OCI-LY3 (cell line): ENCODE measurements around the gene STK32B.

Source experiments
- H2AFZ ChIP-seq: fragments of 200-600, 300-600 bp; shearing (Covaris generic); 2 replicates; pipeline ENCODE4 v1.6.0; 2014; ENCODE audit warnings: antibody characterized with exemption, low read depth, low read length
- H3K27ac ChIP-seq: fragments of 200-600, 300-600 bp; sonication (generic); 2 replicates; pipeline ENCODE4 v1.5.1; 2014; ENCODE audit warnings: mild to moderate bottlenecking, low read length, moderate library complexity, mixed read lengths
- H3K27me3 ChIP-seq: fragments of 200-600, 300-600 bp; sonication (generic); 2 replicates; pipeline ENCODE4 v1.6.1; 2014; ENCODE audit warnings: low read depth, low read length, mixed read lengths
- H3K36me3 ChIP-seq: fragments of 200-600, 300-600 bp; sonication (generic); replicated peaks from 2 replicates; pipeline ENCODE3; 2014; ENCODE audit warnings: low read depth, low read length, mixed read lengths
- H3K4me1 ChIP-seq: fragments of 300-600, 200-600 bp; sonication (generic); 2 replicates; pipeline ENCODE4 v1.6.1; 2014; ENCODE audit warnings: low read length, mixed read lengths
- H3K4me2 ChIP-seq: fragments of 200-600, 300-600 bp; sonication (generic); 2 replicates; pipeline ENCODE4 v1.6.1; 2014; ENCODE audit warnings: low read length, mixed read lengths
- H3K4me3 ChIP-seq: fragments of 300-600, 200-600 bp; sonication (generic); 2 replicates; pipeline ENCODE4 v1.5.1; 2014; ENCODE audit warnings: antibody characterized with exemption, mild to moderate bottlenecking, low read length, moderate library complexity
- H3K79me2 ChIP-seq: fragments of 300-600, 200-600 bp; shearing (Covaris generic); 2 replicates; pipeline ENCODE4 v1.6.1; 2014; ENCODE audit warnings: mild to moderate bottlenecking, low read length, mixed read lengths
- H3K9ac ChIP-seq: fragments of 300-600, 200-600 bp; shearing (Covaris generic); 2 replicates; pipeline ENCODE4 v1.6.0; 2014; ENCODE audit warnings: mild to moderate bottlenecking, low read length, moderate library complexity
- H3K9me3 ChIP-seq: fragments of 200-600, 300-600 bp; shearing (Covaris generic); 2 replicates; pipeline ENCODE4 v1.6.1; 2014; ENCODE audit warnings: low read length, mixed read lengths; ENCODE audit not compliant: insufficient read depth
- H4K20me1 ChIP-seq: fragments of 200-600, 300-600 bp; sonication (generic); 2 replicates; pipeline ENCODE4 v1.6.1; 2016; ENCODE audit warnings: low read length, mixed read lengths; ENCODE audit not compliant: insufficient read depth
- CTCF ChIP-seq: fragments of 200-600, 300-600 bp; sonication (generic); IDR thresholded peaks from 2 replicates; pipeline ENCODE4 v1.5.1; 2014; ENCODE audit warnings: antibody characterized with exemption, low read length, low read depth
- EZH2phosphoT487 ChIP-seq: fragments of 200-600 bp; shearing (Covaris generic); IDR thresholded peaks from 2 replicates; pipeline ENCODE4 v1.6.1; 2018; ENCODE audit warnings: antibody characterized with exemption, mixed run types, low read depth

The STK32B gene

GRCh38 chr4:5110901-5111300 lies 59.6 kb downstream of the STK32B start:
- no peak overlapping the region for H3K9ac ChIP-seq
- H3K36me3 ChIP-seq: no peaks in the 10 kb centered on the region
- no peak overlapping the region for H2AFZ ChIP-seq
- TF ChIP-seq CTCF (no peak), EZH2phosphoT487 (no peak)
- H3K4me1 ChIP-seq: no peaks in the 10 kb centered on the region
- H3K27me3 ChIP-seq: peaks cover 7% of the 10 kb centered on the region; the same call in 1 of the 2 replicates
- H3K27ac ChIP-seq: no peak overlapping the region
- no peaks in the 10 kb centered on the region for H3K79me2 ChIP-seq
- H3K9me3 ChIP-seq: no peaks in the 10 kb centered on the region
- H4K20me1 ChIP-seq: no peaks in the 10 kb centered on the region
- no peak overlapping the region for H3K4me2 ChIP-seq
- no peak overlapping the region for H3K4me3 ChIP-seq

GRCh38 chr4:5112333-5113095 lies 61.2 kb downstream of the STK32B start:
- Histone ChIP-seq H3K9me3 (no peaks in the 10 kb centered on the region), H3K27me3 (peaks cover 7% of the 10 kb centered on the region; the same call in 1 of the 2 replicates), H3K27ac (no peak overlapping the region), H2AFZ (no peak overlapping the region), H3K4me3 (no peak overlapping the region), H3K9ac (no peak overlapping the region), H3K36me3 (no peaks in the 10 kb centered on the region), H3K79me2 (no peaks in the 10 kb centered on the region), H3K4me2 (no peak overlapping the region), H4K20me1 (no peaks in the 10 kb centered on the region), H3K4me1 (no peaks in the 10 kb centered on the region)
- TF ChIP-seq CTCF (no peak), EZH2phosphoT487 (no peak)

- Histone ChIP-seq H3K9me3 (no peaks in the 10 kb centered on the region), H3K27me3 (no peaks in the 10 kb centered on the region; the same call in 1 of the 2 replicates), H3K36me3 (no peaks in the 10 kb centered on the region), H4K20me1 (no peaks in the 10 kb centered on the region), H3K27ac (no peak overlapping the region), H2AFZ (no peak overlapping the region), H3K4me3 (no peak overlapping the region), H3K4me1 (no peaks in the 10 kb centered on the region), H3K79me2 (no peaks in the 10 kb centered on the region), H3K4me2 (no peak overlapping the region), H3K9ac (no peak overlapping the region)
- no peak for TF ChIP-seq CTCF
- no peak for TF ChIP-seq EZH2phosphoT487
Measured at GRCh38 chr4:5114950-5115349, 63.7 kb downstream of the STK32B start.

- TF ChIP-seq CTCF (no peak), EZH2phosphoT487 (no peak)
- H4K20me1 ChIP-seq: no peaks in the 10 kb centered on the region
- H3K9me3 ChIP-seq: no peaks in the 10 kb centered on the region
- no peak overlapping the region for H3K27ac ChIP-seq
- H3K4me3 ChIP-seq: no peak overlapping the region
- no peak overlapping the region for H3K9ac ChIP-seq
- no peaks in the 10 kb centered on the region for H3K79me2 ChIP-seq
- H3K4me1 ChIP-seq: no peaks in the 10 kb centered on the region
- no peak overlapping the region for H2AFZ ChIP-seq
- H3K4me2 ChIP-seq: no peak overlapping the region
- H3K27me3 ChIP-seq: no peaks in the 10 kb centered on the region; the same call in 1 of the 2 replicates
- no peaks in the 10 kb centered on the region for H3K36me3 ChIP-seq
Measured at GRCh38 chr4:5118091-5118786, 67.0 kb downstream of the STK32B start.
